GM21423 (cell line): Measurements from ENCODE around the gene MTHFR.

Source experiments
- ATAC-seq: cut with Tn5 transposase; IDR thresholded peaks from one replicate; pipeline ENCODE4 v1.9.1; 2021; ENCODE audit warnings: mild to moderate bottlenecking, moderate library complexity; ENCODE audit not compliant: unreplicated experiment

The MTHFR gene

DNA sequence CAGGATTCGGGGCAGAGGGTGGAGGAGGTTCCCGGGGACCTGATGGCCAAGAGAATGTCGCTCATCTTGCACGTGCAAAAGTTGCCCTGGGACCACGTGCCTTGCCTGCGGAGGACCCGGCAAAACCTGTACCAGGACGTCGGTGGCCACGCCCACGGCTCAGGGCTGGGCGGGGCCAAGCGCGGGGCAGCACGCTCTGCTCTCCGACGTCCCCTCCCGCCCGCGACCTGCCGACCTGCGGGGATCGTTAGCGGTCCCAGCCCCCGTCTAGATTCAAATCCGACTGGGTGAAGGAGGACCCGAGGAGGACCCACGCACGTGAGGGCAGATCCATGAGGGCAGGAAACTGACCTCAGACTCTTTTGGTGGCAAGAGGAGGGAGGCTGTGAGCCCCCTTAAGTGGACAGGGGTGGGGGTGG lies 43.8 kb downstream of the MTHFR start, which contains the start of gene C1orf167:
Gene C1orf167, plus strand, starts transcription at position 206 of the 419 bp plus-strand sequence. CDS start 2,208 bp downstream, outside the sequence.
- no peak for ATAC-seq

DNA sequence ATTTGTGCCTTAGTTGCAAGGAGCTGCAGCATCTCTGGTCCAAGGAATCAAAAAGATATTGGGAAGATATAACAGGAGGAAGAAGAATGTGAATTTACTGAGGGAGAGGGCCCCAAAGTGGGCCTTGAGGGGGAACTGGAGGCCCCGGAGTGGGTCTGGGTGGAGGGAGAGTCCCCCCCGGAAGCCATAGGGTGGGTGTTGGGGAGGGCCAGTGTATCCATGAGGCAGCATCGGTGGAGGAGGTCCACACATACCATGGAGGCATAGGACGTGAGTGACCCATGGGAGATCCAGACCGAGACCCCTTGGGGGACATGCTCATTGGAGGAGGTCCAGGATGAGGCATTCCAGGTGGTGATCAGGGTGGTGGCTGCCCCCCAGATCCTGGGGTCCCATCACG lies 44.5 kb downstream of the MTHFR start:
- ATAC-seq: no peak

GRCh38 chr1:11759791-11760190 lies 46.0 kb downstream of the MTHFR start:
- ATAC-seq: no peak

- no peak for ATAC-seq
Measured at GRCh38 chr1:11757047-11757446, 48.7 kb downstream of the MTHFR start.

DNA sequence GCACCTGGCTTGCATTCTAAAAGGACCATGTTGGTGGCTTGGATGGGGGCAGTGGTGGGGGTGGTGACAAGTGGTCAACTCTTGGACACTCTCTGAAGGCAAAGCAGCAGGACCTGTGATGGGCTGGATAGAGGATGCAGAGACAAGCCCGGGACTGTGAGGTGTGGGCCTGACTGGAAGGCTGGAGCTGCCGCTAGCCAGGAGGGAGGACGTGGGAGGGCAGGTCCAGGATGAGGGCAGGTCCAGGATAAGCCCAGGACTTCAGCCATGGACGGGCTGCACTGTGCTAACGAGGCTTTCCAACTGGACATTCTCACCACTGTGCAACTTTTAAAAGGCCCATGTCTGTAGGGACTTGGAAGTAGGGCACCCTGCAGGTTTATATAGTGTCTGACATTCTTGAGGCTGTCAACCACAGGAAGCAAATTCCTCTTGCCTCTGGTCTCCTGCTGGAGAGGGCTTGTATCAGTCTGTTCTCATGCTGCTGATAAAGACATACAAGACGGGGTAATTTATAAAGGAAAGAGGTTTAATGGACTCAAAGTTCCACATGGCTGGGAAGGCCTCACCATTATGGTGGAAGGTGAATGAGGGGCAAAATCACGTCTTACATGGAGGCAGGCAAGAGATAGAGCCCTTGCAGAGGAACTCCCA lies 52.1 kb downstream of the MTHFR start:
- ATAC-seq: no peak

GRCh38 chr1:11752359-11753088 lies 53.2 kb downstream of the MTHFR start:
- ATAC-seq: no peak

GRCh38 chr1:11751087-11751486 lies 54.7 kb downstream of the MTHFR start:
- no peak for ATAC-seq

GRCh38 chr1:11749996-11750395 lies 55.8 kb downstream of the MTHFR start:
- no peak for ATAC-seq

GRCh38 chr1:11749203-11749689 lies 56.5 kb downstream of the MTHFR start:
- ATAC-seq: peak; percentile 69

GRCh38 chr1:11748294-11749202 lies 57.2 kb downstream of the MTHFR start:
- ATAC-seq: no peak

GRCh38 chr1:11746795-11747487 lies 58.8 kb downstream of the MTHFR start:
- no peak for ATAC-seq

- no peak for ATAC-seq
Measured at GRCh38 chr1:11746092-11746491, 59.7 kb downstream of the MTHFR start.

- ATAC-seq: no peak
Measured at GRCh38 chr1:11744287-11744686, 61.5 kb downstream of the MTHFR start.

- no peak for ATAC-seq
Measured at GRCh38 chr1:11741919-11742558, 63.7 kb downstream of the MTHFR start.

DNA sequence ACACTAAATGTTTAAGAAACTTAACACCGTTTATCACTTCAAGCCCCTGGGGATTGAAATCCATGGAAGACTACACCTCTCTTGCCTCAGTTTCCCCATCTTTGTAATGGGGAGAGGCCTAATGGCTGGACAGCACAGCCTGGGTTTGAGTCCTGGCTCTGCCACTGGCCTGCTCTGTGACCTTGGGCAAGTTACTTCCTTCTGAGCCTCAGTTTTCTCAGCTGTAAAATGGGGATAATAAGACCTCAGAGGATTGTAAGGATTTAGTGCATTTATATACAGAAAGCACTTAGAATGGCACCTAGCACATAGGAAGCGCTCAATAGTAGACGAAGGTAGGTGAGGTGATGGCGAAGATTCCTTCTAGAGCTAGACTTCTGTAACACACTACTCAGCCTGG lies 64.3 kb downstream of the MTHFR start:
- no peak for ATAC-seq

- ATAC-seq: no peak
Measured at GRCh38 chr1:11740258-11741192, 65.2 kb downstream of the MTHFR start.

DNA sequence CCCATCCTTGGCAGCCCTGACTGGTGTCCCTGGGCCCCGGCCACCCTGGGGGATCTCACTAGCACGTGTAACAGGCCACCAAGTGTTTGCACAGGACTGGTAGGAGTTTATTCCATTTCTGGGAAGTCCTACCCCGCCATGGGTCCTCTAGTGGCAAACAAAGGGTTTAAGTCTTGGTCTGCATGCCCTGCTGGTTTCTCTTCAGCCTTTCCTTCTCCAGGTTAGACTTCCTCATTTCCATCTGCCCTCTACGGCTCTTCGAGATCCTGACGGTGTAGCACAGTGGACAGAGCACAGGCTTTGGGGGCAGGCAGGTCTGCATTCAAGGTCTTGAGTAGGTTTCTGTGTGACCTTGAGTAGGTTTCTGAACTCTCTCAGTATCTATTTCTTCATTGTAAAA lies 67.0 kb downstream of the MTHFR start:
- no peak for ATAC-seq

GRCh38 chr1:11738096-11738495 lies 67.7 kb downstream of the MTHFR start:
- no peak for ATAC-seq
